CD4-positive, alpha-beta T cell treated with Interleukin-15 for 4 hours (primary cell): ENCODE data around the gene CEP83.

Experiments used
- DNase-seq: peaks from one replicate; pipeline ENCODE4 v3.0.0-alpha.2; 2020; ENCODE audit warnings: low spot score

The CEP83 gene

DNA sequence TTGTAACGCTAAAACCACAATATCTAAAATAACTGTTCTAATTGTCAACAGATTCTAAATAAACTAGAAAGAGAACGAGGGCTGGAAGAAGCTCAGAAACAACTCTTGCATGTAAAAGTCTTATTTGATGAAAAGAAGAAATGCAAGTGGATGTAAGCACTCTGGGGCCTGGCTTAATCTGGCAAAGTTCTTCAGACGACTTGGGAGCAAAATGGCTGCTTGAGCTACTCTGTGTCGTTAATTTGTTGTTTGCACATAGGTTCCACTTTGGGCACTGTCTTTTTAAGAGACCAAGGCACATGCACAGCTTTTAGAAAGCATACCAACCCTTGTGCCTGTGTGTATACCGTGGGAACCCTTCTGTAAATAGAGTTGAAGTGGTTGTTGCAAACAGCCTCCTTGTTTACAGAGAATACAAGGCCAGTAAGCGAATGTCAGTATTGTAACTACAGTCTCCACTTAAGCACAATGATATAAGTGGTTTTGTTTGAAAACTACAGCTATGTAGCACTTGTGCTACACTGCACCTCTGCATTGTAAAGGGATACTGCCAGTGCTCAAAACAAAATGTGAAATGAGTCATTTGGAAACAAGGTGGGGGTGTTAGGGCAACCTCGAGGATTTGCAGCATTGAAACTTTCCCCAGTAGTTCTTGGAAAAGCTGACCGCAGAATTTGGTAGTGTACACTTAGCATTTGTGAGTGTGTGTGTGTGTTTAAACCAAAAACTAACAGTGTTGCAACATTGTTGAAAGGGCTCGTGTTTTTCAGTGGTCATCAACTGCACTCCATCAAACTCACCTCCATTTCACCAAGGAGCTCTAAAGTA, 154.3 kb downstream of the CEP83 start:
- peak; percentile 59 for DNase-seq

- no peak for DNase-seq
These were observed 155.1 kb downstream of the CEP83 start for GRCh38 chr12:94304566-94305061.

- DNase-seq: no peak
These were observed 155.7 kb downstream of the CEP83 start for GRCh38 chr12:94304012-94304411.

GRCh38 chr12:94299846-94300245, 159.8 kb downstream of the CEP83 start:
- no peak for DNase-seq

DNA sequence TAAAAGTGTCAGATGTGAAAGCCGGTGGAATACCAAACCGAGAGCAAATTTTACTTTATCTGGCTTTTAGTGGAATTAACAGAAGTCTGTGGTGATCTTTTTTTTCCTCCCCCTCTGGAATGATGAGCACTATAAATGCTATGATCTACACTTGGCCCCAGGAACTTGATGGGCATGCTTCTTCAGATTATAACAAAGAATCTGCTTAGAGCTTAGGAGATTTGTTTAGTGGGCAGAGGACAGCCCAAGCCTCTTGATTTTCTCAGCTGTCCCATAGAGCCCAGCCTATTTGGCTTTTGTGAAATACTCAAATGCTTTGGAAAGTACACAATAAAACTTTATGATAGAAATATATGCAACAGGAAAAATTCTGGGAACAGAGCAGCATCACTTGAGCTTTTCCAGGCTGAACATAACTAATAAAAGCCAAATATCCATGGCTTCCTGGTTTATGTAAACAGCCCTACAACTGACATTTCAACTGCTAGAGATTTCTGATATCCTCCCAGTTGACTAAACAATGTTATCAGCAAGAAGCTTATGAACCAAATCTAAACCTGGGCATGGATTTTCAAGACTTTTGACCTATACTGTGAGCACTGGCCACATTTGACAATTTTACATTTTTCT, 161.7 kb downstream of the CEP83 start:
- DNase-seq: no peak

DNA sequence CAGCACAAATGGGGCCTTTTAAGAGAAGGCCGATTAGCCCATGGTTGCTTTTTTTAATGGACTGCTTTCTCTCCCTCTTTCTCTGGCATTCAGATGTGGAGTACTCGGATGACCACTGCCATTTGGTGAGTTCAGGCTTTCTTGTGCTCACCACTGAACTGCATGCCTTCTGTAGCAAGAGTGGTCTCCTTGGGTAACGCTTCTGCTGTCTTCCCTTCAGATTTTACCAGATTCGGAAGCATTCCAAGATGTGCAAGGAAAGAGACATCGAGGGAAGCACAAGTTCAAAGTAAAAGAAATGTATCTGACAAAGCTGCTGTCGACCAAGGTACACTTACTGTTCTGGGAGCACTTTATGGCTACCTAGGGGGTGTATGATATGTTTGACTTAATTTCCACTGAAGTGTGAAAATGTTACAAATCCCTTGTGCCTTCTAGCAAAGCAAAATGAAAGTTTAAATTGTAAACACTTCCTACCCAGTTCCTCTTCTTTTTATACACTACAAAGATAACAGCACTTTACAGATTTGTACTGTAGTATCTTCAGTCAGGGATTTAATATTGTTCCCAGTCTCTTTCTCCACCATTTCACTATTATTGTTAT, 162.5 kb downstream of the CEP83 start:
- DNase-seq: no peak

DNA sequence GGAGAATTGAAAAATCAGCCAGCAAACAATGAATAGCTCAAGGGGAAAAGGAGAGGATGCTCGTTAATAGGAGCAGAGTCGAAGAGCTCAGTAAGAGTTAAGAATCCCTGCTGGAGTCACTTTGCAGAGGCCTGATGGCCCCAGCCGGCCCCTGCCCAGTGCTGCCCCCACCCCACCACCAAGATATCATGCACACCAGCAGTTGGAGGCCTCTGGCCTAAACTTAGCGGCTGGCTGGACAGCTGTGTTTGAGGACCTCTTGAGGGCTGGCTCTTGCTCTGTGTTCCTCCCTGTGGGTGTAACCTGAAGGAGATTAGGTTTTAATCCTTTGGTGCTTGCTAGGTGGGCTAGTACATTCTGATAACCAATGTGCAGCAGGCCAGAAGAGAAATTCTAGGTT, 169.3 kb downstream of the CEP83 start:
- DNase-seq: no peak

- no peak for DNase-seq
These were observed 170.0 kb downstream of the CEP83 start for GRCh38 chr12:94289461-94290312.

DNA sequence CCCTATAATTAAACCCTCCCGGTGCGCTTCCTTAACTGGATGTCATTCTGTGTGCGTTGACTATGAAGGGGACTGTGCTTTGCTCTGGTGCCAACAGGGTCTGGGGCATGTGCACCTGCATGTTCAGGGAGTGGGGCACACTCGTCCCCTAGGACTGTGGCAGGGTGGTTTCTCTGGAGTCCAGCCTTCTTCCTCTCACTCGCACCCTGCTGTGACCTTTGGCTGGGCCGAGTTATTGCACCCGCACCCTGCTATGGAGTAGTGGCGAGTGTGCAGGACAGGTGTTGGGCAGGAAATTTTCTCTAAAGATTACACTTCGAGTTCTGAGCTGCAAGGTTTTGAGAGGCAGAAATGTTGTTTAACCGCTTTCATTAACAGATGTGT, 172.4 kb downstream of the CEP83 start:
- no peak for DNase-seq

DNA sequence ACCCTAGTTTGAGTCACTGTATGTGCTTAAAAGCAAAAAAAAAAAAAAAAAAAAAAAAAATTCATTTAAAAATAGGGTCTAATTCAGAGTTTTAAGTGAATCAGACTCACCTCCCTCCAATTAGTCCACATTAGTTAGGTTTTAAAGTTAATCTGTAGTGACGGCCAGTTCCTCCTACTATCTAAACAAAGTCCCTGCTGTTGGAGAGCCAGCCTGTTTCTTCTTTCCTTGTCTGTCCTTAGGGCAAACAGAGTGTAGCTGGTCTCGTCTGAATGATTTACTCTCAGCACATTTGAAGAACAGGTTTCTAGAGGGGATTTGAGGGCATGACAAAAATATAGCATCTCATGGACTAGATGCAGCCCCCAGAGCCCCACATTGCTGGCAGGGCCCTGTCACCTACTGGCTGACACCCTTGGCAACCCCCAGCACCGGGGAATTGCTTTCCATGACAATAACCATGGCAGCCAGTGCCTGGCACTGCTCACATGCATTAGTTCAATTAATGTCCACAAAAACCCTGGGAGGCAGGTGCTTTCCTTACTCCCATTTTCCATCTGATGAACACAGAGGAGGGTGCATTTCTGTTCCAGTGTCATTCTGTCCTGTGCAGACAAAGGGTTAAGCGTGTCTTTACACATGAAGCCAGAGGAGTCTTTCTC, 173.0 kb downstream of the CEP83 start:
- no peak for DNase-seq

GRCh38 chr12:94285943-94286582, 173.6 kb downstream of the CEP83 start:
- no peak for DNase-seq

GRCh38 chr12:94284859-94285258, 174.8 kb downstream of the CEP83 start:
- no peak for DNase-seq

GRCh38 chr12:94284046-94284445, 175.6 kb downstream of the CEP83 start:
- DNase-seq: no peak

GRCh38 chr12:94282675-94283074, 177.0 kb downstream of the CEP83 start:
- DNase-seq: peak; percentile 49

DNA sequence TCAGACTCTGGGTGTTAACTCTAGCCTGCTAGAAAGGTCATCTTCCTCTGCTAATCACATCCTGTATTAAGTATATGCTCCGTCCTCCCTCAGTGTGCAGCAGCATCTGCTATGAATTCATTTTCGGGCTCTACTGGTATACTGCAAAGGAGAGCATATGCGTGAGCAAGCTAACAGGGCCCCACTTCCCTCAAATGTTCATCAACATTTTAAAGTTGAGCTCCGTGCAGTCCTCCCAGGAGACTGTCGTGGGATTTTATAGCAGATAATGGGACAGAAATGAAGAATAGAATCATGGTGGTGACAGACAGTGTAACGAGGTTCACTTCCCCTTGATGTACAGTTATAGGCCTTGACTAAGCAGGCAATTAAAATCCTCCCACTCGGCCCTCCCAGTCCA, 179.6 kb downstream of the CEP83 start:
- no peak for DNase-seq

DNA sequence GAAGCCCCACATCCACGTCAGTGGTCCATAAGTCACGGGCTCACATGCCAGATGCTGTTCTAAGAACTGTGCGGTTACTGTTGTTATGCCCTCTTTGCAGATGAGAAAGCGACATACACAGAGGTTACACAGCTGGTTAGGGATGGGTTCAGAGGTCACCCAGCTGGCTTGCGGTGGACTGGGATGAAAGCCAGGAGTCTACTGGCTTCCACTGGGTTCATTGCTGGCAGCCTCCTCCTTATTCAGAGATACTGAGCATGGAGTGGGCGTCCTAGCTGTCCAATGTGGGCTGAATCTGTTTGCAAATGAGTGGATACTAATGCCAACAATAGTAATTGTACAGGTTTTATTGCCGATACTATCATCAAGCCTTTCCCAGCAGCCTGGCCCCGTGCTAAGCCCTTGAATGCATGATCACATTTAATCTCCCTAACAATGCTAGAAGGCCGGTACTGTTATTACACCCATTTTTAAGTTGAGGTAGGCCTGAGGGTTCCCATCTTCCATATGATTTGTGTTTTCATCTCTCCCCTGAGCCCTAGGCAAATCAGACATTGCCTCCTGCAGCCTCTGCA, 182.2 kb downstream of the CEP83 start:
- DNase-seq: no peak

- DNase-seq: no peak
These were observed 182.9 kb downstream of the CEP83 start for GRCh38 chr12:94276725-94277124.

DNA sequence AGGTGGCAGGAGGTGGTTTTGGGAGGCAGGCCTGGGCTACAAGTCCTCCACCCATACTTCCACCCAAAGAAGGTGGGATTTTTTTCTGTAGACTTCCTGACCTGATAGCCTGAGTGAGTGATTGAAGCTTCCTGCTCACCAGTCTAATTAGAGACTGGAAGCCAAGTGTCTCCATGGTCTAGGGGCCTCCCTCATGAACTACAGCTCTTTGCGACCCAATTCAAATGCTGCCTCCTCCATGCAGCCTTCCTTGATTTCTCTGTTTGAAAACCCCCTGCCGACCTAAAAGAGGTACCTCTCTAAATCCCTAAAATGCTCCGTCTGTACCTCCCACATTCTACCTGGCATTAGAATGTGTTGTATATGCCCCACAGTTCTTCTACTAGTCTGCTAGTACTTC, 186.4 kb downstream of the CEP83 start:
- no peak for DNase-seq

GRCh38 chr12:94272280-94272679, 187.4 kb downstream of the CEP83 start:
- DNase-seq: no peak

- DNase-seq: no peak
These were observed 188.3 kb downstream of the CEP83 start for GRCh38 chr12:94271351-94271750.
